Measurements from ENCODE around the gene ATP23.
A peak's percentile ranks its signal among the peaks of the same experiment; 100 is the strongest.

The ATP23 gene

GRCh38 chr12:57941165-57941894 is at the start of gene ATP23:
Gene ATP23 (plus strand): TSS chr12:57941567. CDS start chr12:57941702, 135 bp downstream.
- DNase-seq = peak; percentile 76

GRCh38 chr12:57892232-57892972 is 49.0 kb upstream of the ATP23 start:
- DNase-seq = no peak

GRCh38 chr12:57893431-57894353 is 47.7 kb upstream of the ATP23 start:
- DNase-seq = no peak

GRCh38 chr12:57894399-57895292 is 46.7 kb upstream of the ATP23 start:
- peak; percentile 67 for DNase-seq

- DNase-seq = no peak
These were observed 45.8 kb upstream of the ATP23 start for GRCh38 chr12:57895389-57896114.

- DNase-seq = no peak
These were observed 45.3 kb upstream of the ATP23 start for GRCh38 chr12:57896115-57896433.

GRCh38 chr12:57896434-57897201 is 44.7 kb upstream of the ATP23 start:
- DNase-seq = no peak

GRCh38 chr12:57897286-57897974 is 43.9 kb upstream of the ATP23 start:
- no peak for DNase-seq

GRCh38 chr12:57898308-57898970 is 42.9 kb upstream of the ATP23 start:
- DNase-seq = no peak

GRCh38 chr12:57899010-57899662 is 42.2 kb upstream of the ATP23 start:
- peak; percentile 26 for DNase-seq

GRCh38 chr12:57902478-57902969 is 38.8 kb upstream of the ATP23 start:
- no peak for DNase-seq

- DNase-seq = no peak
These were observed 36.9 kb upstream of the ATP23 start for GRCh38 chr12:57904426-57904825.

- DNase-seq = peak; percentile 81
These were observed 36.2 kb upstream of the ATP23 start for GRCh38 chr12:57904848-57905811.

GRCh38 chr12:57905812-57906475 is 35.4 kb upstream of the ATP23 start:
- no peak for DNase-seq

- no peak for DNase-seq
These were observed 34.5 kb upstream of the ATP23 start for GRCh38 chr12:57906821-57907220.

- no peak for DNase-seq
These were observed 34.1 kb upstream of the ATP23 start for GRCh38 chr12:57907281-57907680.

- no peak for DNase-seq
These were observed 32.9 kb upstream of the ATP23 start for GRCh38 chr12:57908511-57908910.

Measured in NCI-H1105 treated with DMSO at 0.1 percent for 48 hours (cell line).